Suprapubic skin (tissue), 4 donors: ENCODE results near the gene VTN. TPM values are rescaled to one million over a fixed set of nuclear protein-coding genes. Genes with fewer than 3 reads are reported as not detected.

Experiments
- DNase-seq, 2 donors: peaks; one replicate each; pipeline ENCODE4 v3.0.0-alpha.2; 2019; ENCODE audit warnings: low spot score in 2 of 2
- H3K27ac ChIP-seq: fragments of 200-600 bp; sonication (generic); one replicate; pipeline ENCODE4 v1.5.1; 2019
- H3K27me3 ChIP-seq: fragments of 200-600 bp; sonication (generic); one replicate; pipeline ENCODE4 v1.5.1; 2019
- H3K36me3 ChIP-seq: fragments of 200-600 bp; sonication (generic); one replicate; pipeline ENCODE4 v1.5.1; 2019
- H3K4me1 ChIP-seq: fragments of 200-600 bp; sonication (generic); one replicate; pipeline ENCODE4 v1.5.1; 2019
- H3K4me3 ChIP-seq: fragments of 200-600 bp; sonication (generic); one replicate; pipeline ENCODE4 v1.5.1; 2019; ENCODE audit warnings: mild to moderate bottlenecking
- H3K9me3 ChIP-seq: fragments of 200-600 bp; sonication (generic); one replicate; pipeline ENCODE4 v1.5.1; 2019
- EP300 ChIP-seq: sonication (generic); formaldehyde crosslinking; IDR thresholded peaks from one replicate; pipeline ENCODE4 v1.6.1; 2017; ENCODE audit warnings: antibody characterized with exemption
- POLR2A ChIP-seq, 2 donors: fragments of 450-650 bp; IDR thresholded peaks; one replicate each; pipeline ENCODE4 v1.6.1; 2017; ENCODE audit warnings: antibody characterized with exemption in 2 of 2, mild to moderate bottlenecking in 2 of 2, moderate library complexity in 2 of 2
- POLR2AphosphoS5 ChIP-seq, 3 donors: sonication (generic); formaldehyde crosslinking; IDR thresholded peaks; one replicate each; pipeline ENCODE4 v1.6.1; 2017; ENCODE audit warnings: antibody characterized with exemption in 3 of 3
- WGBS: methylation state at CpG from one replicate; pipeline ENCODE4 v1.1.5; 2018; 5-methylcytosine and 5-hydroxymethylcytosine counted together
- total RNA-seq, 4 donors: library from RNA; depleted of rRNA; stranded (reverse); fragments of >200 nt; gene quantifications; one replicate each; pipeline ENCODE4 v1.1.0, GENCODE V29; 2016
- TF ChIP-seq, protein P1 (sequence below), 2 donors: fragments of 200-600 bp in 1 of 2; fragments of 450-650 bp in 1 of 2; sonication (generic) in 1 of 2; IDR thresholded peaks; one replicate each; pipeline ENCODE4 v1.5.1; 2016 to 2019; ENCODE audit warnings: antibody characterized with exemption in 2 of 2, mild to moderate bottlenecking in 1 of 2, moderate library complexity in 1 of 2

Gene VTN
- total RNA-seq, 4 donors from 2014 or later = 0.42 to 4.2 (median 0.42) TPM; not detected in 1

DNA sequence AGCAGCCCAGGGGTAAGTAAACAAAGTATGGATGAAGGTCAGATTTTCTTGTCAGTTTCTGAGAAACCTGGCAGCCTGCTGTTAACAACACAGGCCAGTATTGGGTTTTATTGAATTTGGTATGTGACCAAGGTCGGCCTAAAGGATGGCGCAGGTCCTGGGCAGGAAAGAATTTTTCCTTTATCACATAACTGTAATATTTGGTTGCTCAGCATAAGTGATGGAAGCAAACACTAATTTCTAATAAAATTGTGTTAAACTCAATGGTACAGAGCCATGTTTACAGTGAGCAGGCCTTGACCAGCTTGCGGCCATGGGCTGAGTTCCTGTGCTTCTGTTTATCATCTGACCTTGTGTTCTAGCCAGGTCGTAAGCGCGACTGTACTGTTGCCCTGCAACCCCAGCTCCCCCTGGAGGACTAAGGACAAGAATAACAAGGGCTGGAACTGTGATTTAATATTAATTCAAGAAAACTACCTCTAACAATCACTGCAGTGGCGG, 23.3 kb downstream of the VTN start:
- 68% methylated on average over 7 of the region's 7 CpGs for WGBS
- Histone ChIP-seq H3K36me3 (peaks cover 100% of the 10 kb centered on the region), H3K4me1 (peaks cover 11% of the 10 kb centered on the region), H3K4me3 (no peak overlapping the region), H3K9me3 (no peaks in the 10 kb centered on the region), H3K27ac (no peak overlapping the region), H3K27me3 (no peaks in the 10 kb centered on the region)
- DNase-seq = no peak
- TF ChIP-seq, protein P1, sequence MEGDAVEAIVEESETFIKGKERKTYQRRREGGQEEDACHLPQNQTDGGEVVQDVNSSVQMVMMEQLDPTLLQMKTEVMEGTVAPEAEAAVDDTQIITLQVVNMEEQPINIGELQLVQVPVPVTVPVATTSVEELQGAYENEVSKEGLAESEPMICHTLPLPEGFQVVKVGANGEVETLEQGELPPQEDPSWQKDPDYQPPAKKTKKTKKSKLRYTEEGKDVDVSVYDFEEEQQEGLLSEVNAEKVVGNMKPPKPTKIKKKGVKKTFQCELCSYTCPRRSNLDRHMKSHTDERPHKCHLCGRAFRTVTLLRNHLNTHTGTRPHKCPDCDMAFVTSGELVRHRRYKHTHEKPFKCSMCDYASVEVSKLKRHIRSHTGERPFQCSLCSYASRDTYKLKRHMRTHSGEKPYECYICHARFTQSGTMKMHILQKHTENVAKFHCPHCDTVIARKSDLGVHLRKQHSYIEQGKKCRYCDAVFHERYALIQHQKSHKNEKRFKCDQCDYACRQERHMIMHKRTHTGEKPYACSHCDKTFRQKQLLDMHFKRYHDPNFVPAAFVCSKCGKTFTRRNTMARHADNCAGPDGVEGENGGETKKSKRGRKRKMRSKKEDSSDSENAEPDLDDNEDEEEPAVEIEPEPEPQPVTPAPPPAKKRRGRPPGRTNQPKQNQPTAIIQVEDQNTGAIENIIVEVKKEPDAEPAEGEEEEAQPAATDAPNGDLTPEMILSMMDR (IDR thresholded peaks at IDR 0.05) = no peak
- TF ChIP-seq POLR2AphosphoS5 (IDR thresholded peaks at IDR 0.05) (no peak), POLR2A (IDR thresholded peaks at IDR 0.05) (no peak), EP300 (no peak)

DNA sequence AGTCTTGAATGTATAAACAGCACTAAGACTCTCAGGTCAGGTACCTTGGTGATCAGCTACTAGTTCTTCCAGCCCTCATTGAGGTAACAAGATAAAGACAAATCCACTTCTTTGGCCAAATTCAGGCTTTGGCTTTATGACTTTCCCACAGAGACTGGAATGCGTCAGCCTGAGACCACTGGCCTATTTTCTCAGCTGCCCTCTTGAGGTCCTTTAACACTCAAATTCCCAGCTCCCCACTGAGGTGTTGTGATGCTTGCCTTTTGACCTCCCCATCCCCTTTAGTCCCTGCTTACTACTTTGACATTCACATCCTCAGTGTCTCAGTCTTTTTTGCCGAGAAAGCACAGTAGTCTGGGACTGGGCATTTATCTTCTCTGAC, 23.9 kb downstream of the VTN start:
- Histone ChIP-seq H3K36me3 (peaks cover 100% of the 10 kb centered on the region), H3K4me3 (no peak overlapping the region), H3K9me3 (no peaks in the 10 kb centered on the region), H3K27me3 (no peaks in the 10 kb centered on the region), H3K27ac (no peak overlapping the region), H3K4me1 (peaks cover 11% of the 10 kb centered on the region)
- DNase-seq = no peak
- WGBS = 91% methylated on average over 2 of the region's 2 CpGs
- TF ChIP-seq EP300 (no peak), POLR2AphosphoS5 (IDR thresholded peaks at IDR 0.05) (no peak), POLR2A (IDR thresholded peaks at IDR 0.05) (no peak)
- TF ChIP-seq, protein P1 (IDR thresholded peaks at IDR 0.05) = no peak

DNA sequence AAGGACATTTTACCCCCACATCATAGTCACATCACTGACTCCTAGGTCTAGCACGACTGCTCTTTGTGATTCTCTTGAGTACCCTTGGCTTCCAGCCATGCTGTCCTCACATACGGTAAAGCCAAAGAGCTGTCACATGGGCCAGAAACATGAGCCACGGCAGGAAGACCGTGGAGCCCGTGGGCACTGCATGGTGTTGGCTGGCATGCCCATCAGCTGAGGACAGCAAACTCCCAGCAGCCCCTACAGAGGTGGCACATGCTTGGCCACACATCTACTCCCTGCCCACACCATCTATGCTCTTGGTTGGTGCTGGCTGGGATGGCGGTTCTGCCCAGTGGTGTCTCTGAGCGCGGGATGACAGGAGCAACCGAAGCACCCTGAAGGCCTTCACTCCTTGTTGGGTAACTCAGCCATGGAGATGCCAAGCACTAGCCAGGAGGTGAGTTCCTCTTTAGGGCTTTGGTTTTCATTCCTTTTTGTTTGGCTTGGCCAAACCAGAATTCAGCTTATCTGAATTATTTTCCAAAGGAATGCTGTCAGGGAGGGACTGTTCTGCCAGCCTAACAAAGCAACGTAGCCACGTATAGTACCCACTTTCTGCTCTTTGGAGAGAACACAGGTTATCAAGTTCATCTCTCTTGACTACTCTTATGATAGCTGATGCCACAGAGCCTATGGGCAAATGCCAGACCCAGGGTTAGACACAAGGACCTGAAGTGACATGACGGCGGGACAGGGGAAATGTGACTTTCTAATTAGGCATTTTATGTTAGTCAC, 24.5 kb downstream of the VTN start:
- Histone ChIP-seq H3K27me3 (no peaks in the 10 kb centered on the region), H3K9me3 (no peaks in the 10 kb centered on the region), H3K4me1 (peaks cover 11% of the 10 kb centered on the region), H3K27ac (no peak overlapping the region), H3K36me3 (peaks cover 100% of the 10 kb centered on the region), H3K4me3 (no peak overlapping the region)
- DNase-seq = no peak
- WGBS = 70% methylated on average over 11 of the region's 13 CpGs
- TF ChIP-seq, protein P1 (IDR thresholded peaks at IDR 0.05) = no peak
- TF ChIP-seq POLR2A (IDR thresholded peaks at IDR 0.05) (no peak), EP300 (no peak), POLR2AphosphoS5 (IDR thresholded peaks at IDR 0.05) (no peak)

DNA sequence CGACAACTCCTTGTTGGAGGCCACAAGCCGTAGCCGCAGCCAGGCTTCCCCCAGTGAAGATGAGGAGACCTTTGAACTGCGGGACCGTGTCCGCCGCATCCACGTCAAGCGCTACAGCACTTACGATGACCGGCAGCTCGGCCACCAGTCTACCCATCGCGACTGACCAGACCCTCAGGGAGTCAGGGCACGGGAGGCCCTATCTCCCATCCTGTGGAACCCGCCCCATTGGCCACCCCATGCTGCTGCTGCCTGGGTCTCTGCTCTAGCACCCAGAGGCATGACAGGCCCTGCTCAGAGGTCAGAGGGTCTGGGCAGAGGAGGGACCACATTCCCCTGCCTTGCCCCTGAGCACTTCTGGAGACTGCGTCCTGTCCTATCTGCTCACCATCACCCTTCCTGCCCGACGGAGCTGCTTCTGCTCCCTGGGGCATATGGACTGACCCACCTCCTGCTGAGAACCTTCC, 25.6 kb downstream of the VTN start:
- no peak overlapping the region for H3K4me3 ChIP-seq

DNA sequence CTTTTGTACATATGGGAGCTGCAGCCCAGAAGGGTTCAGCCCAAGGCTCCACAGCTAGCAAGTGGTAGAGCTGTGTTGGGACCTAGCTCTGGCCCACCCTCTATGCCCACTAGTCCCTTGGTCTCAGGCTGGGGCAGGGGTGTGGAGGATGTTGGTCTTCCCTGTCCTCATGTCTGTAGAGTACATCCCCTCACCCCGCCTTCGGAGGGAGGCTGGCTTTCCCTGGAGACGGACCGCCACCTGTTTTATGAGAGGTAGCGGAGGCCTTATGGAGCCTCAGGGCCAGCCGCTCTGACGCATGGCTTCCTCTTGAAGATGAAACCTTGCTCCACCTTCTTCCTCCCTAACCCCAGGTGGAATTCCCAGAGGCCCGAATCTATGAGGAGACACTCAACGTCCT, 26.1 kb downstream of the VTN start:
- DNase-seq = no peak
- no peaks in the 10 kb centered on the region for H3K27me3 ChIP-seq
- 85% methylated on average over 5 of the region's 9 CpGs for WGBS
- peaks cover 11% of the 10 kb centered on the region for H3K4me1 ChIP-seq
- H3K9me3 ChIP-seq = no peaks in the 10 kb centered on the region
- H3K27ac ChIP-seq = no peak overlapping the region
- no peak overlapping the region for H3K4me3 ChIP-seq
- peaks cover 93% of the 10 kb centered on the region for H3K36me3 ChIP-seq
- no peak for TF ChIP-seq EP300
- no peak for TF ChIP-seq POLR2A (IDR thresholded peaks at IDR 0.05)
- no peak for TF ChIP-seq POLR2AphosphoS5 (IDR thresholded peaks at IDR 0.05)
- TF ChIP-seq, protein P1 (IDR thresholded peaks at IDR 0.05) = no peak

More for the DNA sequence above, 25.6 kb downstream of the VTN start:
- no peaks in the 10 kb centered on the region for H3K9me3 ChIP-seq
- DNase-seq = no peak
- H3K36me3 ChIP-seq = peaks cover 98% of the 10 kb centered on the region
- TF ChIP-seq POLR2A (IDR thresholded peaks at IDR 0.05) = no peak
- TF ChIP-seq, protein P1 (IDR thresholded peaks at IDR 0.05) = no peak
- TF ChIP-seq EP300 = no peak
- no peak for TF ChIP-seq POLR2AphosphoS5 (IDR thresholded peaks at IDR 0.05)
- no peaks in the 10 kb centered on the region for H3K27me3 ChIP-seq
- H3K27ac ChIP-seq = no peak overlapping the region
- peaks cover 11% of the 10 kb centered on the region for H3K4me1 ChIP-seq
- 96% methylated on average over 15 of the region's 19 CpGs for WGBS
